H9 (cell line): ENCODE measurements around the gene NEURL1. TPM values are rescaled to one million over a fixed set of nuclear protein-coding genes. Genes with fewer than 3 reads are reported as not detected.

Experiments used
- DNase-seq: peaks from one replicate; pipeline ENCODE4 v3.0.0-alpha.2; 2017
- H2AFZ ChIP-seq: one replicate; pipeline ENCODE4 v1.6.1; 2013; ENCODE audit warnings: mild to moderate bottlenecking, low read length, control low read depth, moderate library complexity
- H2AK5ac ChIP-seq: 2 replicates; pipeline ENCODE4 v1.6.1; 2013; ENCODE audit warnings: low read length, control low read depth, mixed read lengths; ENCODE audit not compliant: insufficient read length
- H2BK120ac ChIP-seq: one replicate; pipeline ENCODE4 v1.6.1; 2013; ENCODE audit warnings: low read depth, mild to moderate bottlenecking, low read length, control low read depth, inconsistent platforms; ENCODE audit not compliant: poor library complexity, severe bottlenecking
- H2BK12ac ChIP-seq: 2 replicates; pipeline ENCODE4 v1.6.1; 2013; ENCODE audit warnings: low read length, control low read depth, mixed read lengths, low read depth; ENCODE audit not compliant: insufficient read length
- H2BK15ac ChIP-seq: 2 replicates; pipeline ENCODE4 v1.6.1; 2013; ENCODE audit warnings: low read depth, low read length, control low read depth
- H2BK20ac ChIP-seq: one replicate; pipeline ENCODE4 v1.6.1; 2013; ENCODE audit warnings: low read depth, mild to moderate bottlenecking, low read length, control low read depth, inconsistent platforms; ENCODE audit not compliant: poor library complexity, severe bottlenecking
- H2BK5ac ChIP-seq: 2 replicates; pipeline ENCODE4 v1.6.1; 2013; ENCODE audit warnings: low read length, control low read depth, mixed read lengths; ENCODE audit not compliant: insufficient read length
- H3K14ac ChIP-seq: 2 replicates; pipeline ENCODE4 v1.6.1; 2013; ENCODE audit warnings: low read length, control low read depth; ENCODE audit not compliant: insufficient read depth
- H3K18ac ChIP-seq: 2 replicates; pipeline ENCODE4 v1.6.1; 2013; ENCODE audit warnings: low read depth, mild to moderate bottlenecking, mixed read lengths, low read length, control low read depth; ENCODE audit not compliant: insufficient read length
- H3K23ac ChIP-seq: 2 replicates; pipeline ENCODE4 v1.6.1; 2013; ENCODE audit warnings: low read length, control low read depth, mixed read lengths, low read depth; ENCODE audit not compliant: insufficient read length
- H3K23me2 ChIP-seq: 2 replicates; pipeline ENCODE4 v1.6.1; 2013; ENCODE audit warnings: low read depth, mild to moderate bottlenecking, mixed read lengths, low read length, control low read depth; ENCODE audit not compliant: insufficient read length, poor library complexity, severe bottlenecking
- H3K27ac ChIP-seq: 2 replicates; pipeline ENCODE4 v1.5.1; 2013; ENCODE audit warnings: low read length, control low read depth, mixed read lengths, low read depth; ENCODE audit not compliant: insufficient read length
- H3K27me3 ChIP-seq: 2 replicates; pipeline ENCODE4 v1.6.1; 2013; ENCODE audit warnings: low read length, control low read depth, inconsistent platforms; ENCODE audit not compliant: insufficient read depth
- H3K4ac ChIP-seq: 2 replicates; pipeline ENCODE4 v1.6.1; 2013; ENCODE audit warnings: low read depth, mild to moderate bottlenecking, control low read depth, inconsistent platforms, low read length, moderate library complexity
- H3K4me1 ChIP-seq: 2 replicates; pipeline ENCODE4 v1.6.1; 2013; ENCODE audit warnings: low read length, control low read depth, inconsistent platforms; ENCODE audit not compliant: insufficient read depth
- H3K4me2 ChIP-seq: 2 replicates; pipeline ENCODE4 v1.6.1; 2013; ENCODE audit warnings: low read length, control low read depth, mixed read lengths; ENCODE audit not compliant: insufficient read length, insufficient read depth
- H3K56ac ChIP-seq: 2 replicates; pipeline ENCODE4 v1.6.1; 2013; ENCODE audit warnings: low read depth, mild to moderate bottlenecking, mixed read lengths, low read length, control low read depth; ENCODE audit not compliant: insufficient read length
- H3K79me1 ChIP-seq: 2 replicates; pipeline ENCODE4 v1.6.1; 2013; ENCODE audit warnings: low read depth, mild to moderate bottlenecking, moderate library complexity, low read length, control low read depth, inconsistent platforms; ENCODE audit not compliant: insufficient read depth, poor library complexity, severe bottlenecking
- H3K79me2 ChIP-seq: 2 replicates; pipeline ENCODE4 v1.6.1; 2013; ENCODE audit warnings: low read length, control low read depth, inconsistent platforms; ENCODE audit not compliant: insufficient read depth
- H3K9ac ChIP-seq: 2 replicates; pipeline ENCODE4 v1.6.1; 2013; ENCODE audit warnings: low read length, control low read depth, mixed read lengths; ENCODE audit not compliant: insufficient read length; ENCODE audit errors: extremely low read depth
- H3K9me3 ChIP-seq: one replicate; pipeline ENCODE4 v1.6.1; 2013; ENCODE audit warnings: low read depth, low read length, inconsistent platforms; ENCODE audit not compliant: control insufficient read depth
- H3T11ph ChIP-seq: one replicate; pipeline ENCODE4 v1.6.1; 2013; ENCODE audit warnings: mild to moderate bottlenecking, low read length, control low read depth, inconsistent platforms
- H4K20me1 ChIP-seq: one replicate; pipeline ENCODE4 v1.6.1; 2013; ENCODE audit not compliant: control insufficient read depth, insufficient read length, insufficient read depth
- H4K5ac ChIP-seq: 2 replicates; pipeline ENCODE4 v1.6.1; 2013; ENCODE audit warnings: low read depth, mild to moderate bottlenecking, mixed read lengths, low read length, control low read depth; ENCODE audit not compliant: insufficient read length
- H4K8ac ChIP-seq: replicated peaks from 2 replicates; pipeline ENCODE4 v1.6.1; 2013; ENCODE audit warnings: low read length, control low read depth, mixed read lengths, low read depth; ENCODE audit not compliant: insufficient read length
- H4K91ac ChIP-seq: 2 replicates; pipeline ENCODE4 v1.6.1; 2013; ENCODE audit warnings: low read depth, mild to moderate bottlenecking, moderate library complexity, mixed read lengths, low read length, control low read depth; ENCODE audit not compliant: insufficient read length
- H3K27ac Mint-ChIP-seq, 3 experiments: 2 replicates in 2 of 3; 3 replicates in 1 of 3; pipeline ENCODE4 v1.8.0; 2020 to 2021; ENCODE audit warnings: mixed read lengths in 3 of 3, mild to moderate bottlenecking in 1 of 3, moderate library complexity in 1 of 3
- H3K27me3 Mint-ChIP-seq: 2 replicates; pipeline ENCODE4 v1.8.0; 2021; ENCODE audit warnings: low read depth, mild to moderate bottlenecking, moderate library complexity, mixed read lengths
- H3K36me3 Mint-ChIP-seq, 3 experiments: 2 replicates in 2 of 3; 3 replicates in 1 of 3; pipeline ENCODE4 v1.8.0; 2020 to 2021; ENCODE audit warnings: low read depth in 3 of 3, mixed read lengths in 3 of 3; ENCODE audit not compliant: insufficient read depth in 1 of 3
- H3K4me1 Mint-ChIP-seq, 2 experiments: 2 replicates each; pipeline ENCODE4 v1.8.0; 2020; ENCODE audit warnings: mixed read lengths in 2 of 2
- H3K4me3 Mint-ChIP-seq, 2 experiments: 2 replicates in 1 of 2; 3 replicates in 1 of 2; pipeline ENCODE4 v1.8.0; 2020 to 2021; ENCODE audit warnings: mild to moderate bottlenecking in 2 of 2, mixed read lengths in 2 of 2, moderate library complexity in 1 of 2
- H3K9me3 Mint-ChIP-seq, 2 experiments: 2 replicates in 1 of 2; 3 replicates in 1 of 2; pipeline ENCODE4 v1.8.0; 2020; ENCODE audit warnings: mild to moderate bottlenecking in 2 of 2, mixed read lengths in 2 of 2, moderate library complexity in 1 of 2
- CTCF ChIP-seq: fragments of 200-600 bp; sonication (generic); conservative IDR thresholded peaks from 3 replicates; pipeline ENCODE4 v1.8.0; 2021; ENCODE audit warnings: antibody characterized with exemption, mild to moderate bottlenecking
- WGBS: extraction: QIAGEN DNeasy Blood & Tissue Kit; methylation state at CpG from one replicate; pipeline ENCODE4 v1.1.7; 2013; ENCODE audit warnings: missing lambda C conversion rate, low lambda C conversion rate, mixed read lengths; ENCODE audit not compliant: insufficient read length; ENCODE audit errors: extremely low coverage; 5-methylcytosine and 5-hydroxymethylcytosine counted together
- total RNA-seq: library from RNA; stranded (reverse); gene quantifications from 2 replicates; pipeline ENCODE4 v1.2.1, GENCODE V29; 2021

NEURL1 gene
- total RNA-seq, 1 experiment from 2014 or later: 1.2 TPM

DNA sequence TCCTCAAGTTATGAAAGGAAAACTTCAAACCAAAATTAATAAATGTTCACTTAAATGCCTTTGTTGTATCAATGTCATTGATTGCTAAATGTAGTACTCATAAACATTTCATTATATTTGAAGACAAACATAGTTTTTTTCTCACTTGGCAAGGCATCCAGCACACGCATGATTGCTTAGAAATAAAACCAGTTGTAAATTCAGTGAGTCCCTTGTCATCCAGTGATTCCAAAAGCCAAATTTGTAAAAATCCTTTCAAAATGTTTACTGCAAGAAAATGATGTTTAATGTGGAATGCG lies 6.1 kb upstream of the NEURL1 start:
- Histone ChIP-seq H4K8ac (no peak overlapping the region), H2BK120ac (no peak overlapping the region), H2BK5ac (no peak overlapping the region), H4K5ac (no peak overlapping the region), H2AK5ac (no peak overlapping the region), H2BK15ac (no peak overlapping the region), H3K9me3 (no peaks in the 10 kb centered on the region), H3T11ph (no peak overlapping the region), H3K56ac (no peak overlapping the region), H3K23ac (no peak overlapping the region), H3K79me1 (no peaks in the 10 kb centered on the region), H4K20me1 (no peaks in the 10 kb centered on the region), H3K18ac (no peak overlapping the region), H3K4ac (no peak overlapping the region), H3K4me1 (no peaks in the 10 kb centered on the region), H3K14ac (no peak overlapping the region), H3K27me3 (no peaks in the 10 kb centered on the region), H3K27ac (no peak overlapping the region), H2BK12ac (no peak overlapping the region), H3K79me2 (no peaks in the 10 kb centered on the region), H3K9ac (no peak overlapping the region), H3K23me2 (no peaks in the 10 kb centered on the region), H2AFZ (no peak overlapping the region), H3K4me2 (no peak overlapping the region), H2BK20ac (no peak overlapping the region), H4K91ac (no peak overlapping the region)
- Mint-ChIP-seq H3K4me1 (peaks cover 15% of the 10 kb centered on the region in 2 experiments), H3K36me3 (no peaks in the 10 kb centered on the region), H3K4me3 (no peak overlapping the region), H3K27ac (no peak overlapping the region), H3K9me3 (no peaks in the 10 kb centered on the region), H3K27me3 (peaks cover 18% of the 10 kb centered on the region)
- DNase-seq: no peak
- no CpG with 5 or more reads among the region's 2 CpGs for WGBS
- no peak for TF ChIP-seq CTCF
